GM23338 (cell line): Measurements from ENCODE around the gene MAST4.

Experiments
- CREB1 ChIP-seq: fragments of 250-450 bp; sonication (Bioruptor Pico); IDR thresholded peaks from 2 replicates; pipeline ENCODE4 v1.5.0; 2020; ENCODE audit warnings: low read depth, mild to moderate bottlenecking, moderate library complexity
- EZH2 ChIP-seq: fragments of 200-600 bp; sonication (generic); IDR thresholded peaks from one replicate; pipeline ENCODE4 v1.8.0; 2017; ENCODE audit warnings: antibody characterized with exemption, mild to moderate bottlenecking, low read depth; ENCODE audit not compliant: unreplicated experiment
- EZH2phosphoT487 ChIP-seq: fragments of 200-600 bp; sonication (generic); IDR thresholded peaks from one replicate; pipeline ENCODE4 v1.8.1; 2018; ENCODE audit warnings: antibody characterized with exemption; ENCODE audit not compliant: unreplicated experiment
- JUNB ChIP-seq: IDR thresholded peaks from one replicate; pipeline ENCODE4 v1.6.1; 2016; ENCODE audit warnings: antibody characterized with exemption; ENCODE audit not compliant: unreplicated experiment
- STAT1 ChIP-seq: IDR thresholded peaks from one replicate; pipeline ENCODE4 v1.6.1; 2016; ENCODE audit warnings: antibody characterized with exemption; ENCODE audit not compliant: unreplicated experiment
- ZNF114 ChIP-seq: fragments of 250-450 bp; sonication (Bioruptor Pico); IDR thresholded peaks from 2 replicates; pipeline ENCODE4 v1.5.0; 2020; ENCODE audit warnings: mild to moderate bottlenecking, moderate library complexity
- TF ChIP-seq, protein P1 (sequence below), 2 experiments: fragments of 200-600 bp in 1 of 2; sonication (generic) in 1 of 2; conservative IDR thresholded peaks; 2 replicates each; pipeline versions ENCODE4 v1.5.1 to v1.6.1; 2016 to 2017; ENCODE audit warnings: antibody characterized with exemption in 2 of 2, low read depth in 2 of 2, mild to moderate bottlenecking in 2 of 2, moderate library complexity in 1 of 2
- TF ChIP-seq, protein P2 (sequence below): IDR thresholded peaks from one replicate; pipeline ENCODE4 v1.6.1; 2018; ENCODE audit warnings: antibody characterized with exemption; ENCODE audit not compliant: unreplicated experiment

DNA sequence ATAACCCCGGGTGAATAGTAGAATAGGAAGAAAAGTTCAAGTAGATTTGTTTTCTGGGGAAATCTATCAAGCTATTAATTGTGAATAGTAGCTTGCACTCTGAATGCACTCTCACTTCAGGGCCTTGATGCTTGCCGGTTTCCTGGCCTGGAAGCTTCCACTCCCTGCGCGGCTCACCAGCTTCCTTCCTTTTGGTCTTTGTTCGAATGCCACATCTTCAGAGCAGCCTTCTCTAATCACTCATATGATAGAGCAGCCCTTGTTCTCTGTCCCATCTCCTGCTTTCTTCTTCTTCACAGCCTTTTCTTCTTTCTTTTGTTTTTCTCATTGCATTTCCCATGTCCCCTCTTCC lies 146.7 kb downstream of the MAST4 start:
- TF ChIP-seq, protein P1, sequence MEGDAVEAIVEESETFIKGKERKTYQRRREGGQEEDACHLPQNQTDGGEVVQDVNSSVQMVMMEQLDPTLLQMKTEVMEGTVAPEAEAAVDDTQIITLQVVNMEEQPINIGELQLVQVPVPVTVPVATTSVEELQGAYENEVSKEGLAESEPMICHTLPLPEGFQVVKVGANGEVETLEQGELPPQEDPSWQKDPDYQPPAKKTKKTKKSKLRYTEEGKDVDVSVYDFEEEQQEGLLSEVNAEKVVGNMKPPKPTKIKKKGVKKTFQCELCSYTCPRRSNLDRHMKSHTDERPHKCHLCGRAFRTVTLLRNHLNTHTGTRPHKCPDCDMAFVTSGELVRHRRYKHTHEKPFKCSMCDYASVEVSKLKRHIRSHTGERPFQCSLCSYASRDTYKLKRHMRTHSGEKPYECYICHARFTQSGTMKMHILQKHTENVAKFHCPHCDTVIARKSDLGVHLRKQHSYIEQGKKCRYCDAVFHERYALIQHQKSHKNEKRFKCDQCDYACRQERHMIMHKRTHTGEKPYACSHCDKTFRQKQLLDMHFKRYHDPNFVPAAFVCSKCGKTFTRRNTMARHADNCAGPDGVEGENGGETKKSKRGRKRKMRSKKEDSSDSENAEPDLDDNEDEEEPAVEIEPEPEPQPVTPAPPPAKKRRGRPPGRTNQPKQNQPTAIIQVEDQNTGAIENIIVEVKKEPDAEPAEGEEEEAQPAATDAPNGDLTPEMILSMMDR (conservative IDR thresholded peaks at IDR 0.05; ENCODE audit: low read depth in 2 of 2), result no peak
- TF ChIP-seq STAT1, result no peak
- no peak for TF ChIP-seq JUNB
- no peak for TF ChIP-seq EZH2
- no peak for TF ChIP-seq EZH2phosphoT487
- TF ChIP-seq, protein P2, sequence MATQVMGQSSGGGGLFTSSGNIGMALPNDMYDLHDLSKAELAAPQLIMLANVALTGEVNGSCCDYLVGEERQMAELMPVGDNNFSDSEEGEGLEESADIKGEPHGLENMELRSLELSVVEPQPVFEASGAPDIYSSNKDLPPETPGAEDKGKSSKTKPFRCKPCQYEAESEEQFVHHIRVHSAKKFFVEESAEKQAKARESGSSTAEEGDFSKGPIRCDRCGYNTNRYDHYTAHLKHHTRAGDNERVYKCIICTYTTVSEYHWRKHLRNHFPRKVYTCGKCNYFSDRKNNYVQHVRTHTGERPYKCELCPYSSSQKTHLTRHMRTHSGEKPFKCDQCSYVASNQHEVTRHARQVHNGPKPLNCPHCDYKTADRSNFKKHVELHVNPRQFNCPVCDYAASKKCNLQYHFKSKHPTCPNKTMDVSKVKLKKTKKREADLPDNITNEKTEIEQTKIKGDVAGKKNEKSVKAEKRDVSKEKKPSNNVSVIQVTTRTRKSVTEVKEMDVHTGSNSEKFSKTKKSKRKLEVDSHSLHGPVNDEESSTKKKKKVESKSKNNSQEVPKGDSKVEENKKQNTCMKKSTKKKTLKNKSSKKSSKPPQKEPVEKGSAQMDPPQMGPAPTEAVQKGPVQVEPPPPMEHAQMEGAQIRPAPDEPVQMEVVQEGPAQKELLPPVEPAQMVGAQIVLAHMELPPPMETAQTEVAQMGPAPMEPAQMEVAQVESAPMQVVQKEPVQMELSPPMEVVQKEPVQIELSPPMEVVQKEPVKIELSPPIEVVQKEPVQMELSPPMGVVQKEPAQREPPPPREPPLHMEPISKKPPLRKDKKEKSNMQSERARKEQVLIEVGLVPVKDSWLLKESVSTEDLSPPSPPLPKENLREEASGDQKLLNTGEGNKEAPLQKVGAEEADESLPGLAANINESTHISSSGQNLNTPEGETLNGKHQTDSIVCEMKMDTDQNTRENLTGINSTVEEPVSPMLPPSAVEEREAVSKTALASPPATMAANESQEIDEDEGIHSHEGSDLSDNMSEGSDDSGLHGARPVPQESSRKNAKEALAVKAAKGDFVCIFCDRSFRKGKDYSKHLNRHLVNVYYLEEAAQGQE, result no peak
- TF ChIP-seq CREB1, result no peak
- TF ChIP-seq ZNF114 (CRISPR knock-in tag), result no peak
